Astrocyte of the spinal cord (primary cell): Measurements from ENCODE around the gene FMN2.

Experiments
- DNase-seq: peaks from one replicate; pipeline ENCODE4 v3.0.0; 2011; ENCODE audit warnings: low read depth, low spot score
- H3K4me3 ChIP-seq: 2 replicates; pipeline ENCODE4 v1.5.1; 2011; ENCODE audit warnings: low read depth, mild to moderate bottlenecking, low read length, moderate library complexity
- in situ Hi-C: cut with HindIII; loops from 2 replicates; pipeline ENCODE4 v1.10.0; 2017; ENCODE audit warnings: low sequenced_read_pairs
- TF ChIP-seq, protein P1 (sequence below): IDR thresholded peaks from 2 replicates; pipeline ENCODE4 v1.5.1; 2012; ENCODE audit warnings: low read depth, mild to moderate bottlenecking, low read length, inconsistent platforms

Gene FMN2

DNA sequence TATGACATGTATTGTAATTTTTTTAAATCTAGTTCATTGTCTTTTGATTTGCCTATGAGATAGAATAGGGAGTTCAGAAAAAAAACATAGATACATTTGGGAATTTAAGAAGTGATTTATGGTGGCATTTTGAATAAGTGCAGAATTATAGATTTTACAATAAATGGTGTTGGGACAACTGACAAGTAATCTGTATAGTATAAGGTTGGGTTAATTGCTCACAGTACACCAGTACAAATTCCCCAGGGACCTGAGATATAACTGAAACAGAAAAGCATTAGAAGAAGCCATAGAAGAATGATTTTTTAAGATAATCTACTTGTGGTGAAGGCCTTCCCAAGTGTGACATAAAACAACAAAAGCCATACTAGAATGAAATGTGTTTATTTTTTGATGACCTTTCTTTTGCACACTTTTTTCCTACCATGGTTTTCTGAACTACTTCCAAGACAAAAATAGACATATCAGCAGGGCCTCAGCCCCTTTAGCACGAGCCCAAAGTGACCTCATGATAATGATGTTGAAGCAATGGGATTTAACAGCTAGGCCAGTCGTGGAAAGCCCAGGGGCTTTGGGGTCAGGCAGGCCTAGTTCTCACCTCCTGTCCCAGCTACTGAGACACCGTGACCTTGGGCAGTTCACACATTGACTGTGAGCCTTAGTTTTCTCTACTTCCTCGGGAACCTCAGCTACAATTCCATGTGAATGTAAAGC is 432.8 kb downstream of the FMN2 start:
- no peak overlapping the region for H3K4me3 ChIP-seq
- in situ Hi-C loops, result no loop called here
- TF ChIP-seq, protein P1, sequence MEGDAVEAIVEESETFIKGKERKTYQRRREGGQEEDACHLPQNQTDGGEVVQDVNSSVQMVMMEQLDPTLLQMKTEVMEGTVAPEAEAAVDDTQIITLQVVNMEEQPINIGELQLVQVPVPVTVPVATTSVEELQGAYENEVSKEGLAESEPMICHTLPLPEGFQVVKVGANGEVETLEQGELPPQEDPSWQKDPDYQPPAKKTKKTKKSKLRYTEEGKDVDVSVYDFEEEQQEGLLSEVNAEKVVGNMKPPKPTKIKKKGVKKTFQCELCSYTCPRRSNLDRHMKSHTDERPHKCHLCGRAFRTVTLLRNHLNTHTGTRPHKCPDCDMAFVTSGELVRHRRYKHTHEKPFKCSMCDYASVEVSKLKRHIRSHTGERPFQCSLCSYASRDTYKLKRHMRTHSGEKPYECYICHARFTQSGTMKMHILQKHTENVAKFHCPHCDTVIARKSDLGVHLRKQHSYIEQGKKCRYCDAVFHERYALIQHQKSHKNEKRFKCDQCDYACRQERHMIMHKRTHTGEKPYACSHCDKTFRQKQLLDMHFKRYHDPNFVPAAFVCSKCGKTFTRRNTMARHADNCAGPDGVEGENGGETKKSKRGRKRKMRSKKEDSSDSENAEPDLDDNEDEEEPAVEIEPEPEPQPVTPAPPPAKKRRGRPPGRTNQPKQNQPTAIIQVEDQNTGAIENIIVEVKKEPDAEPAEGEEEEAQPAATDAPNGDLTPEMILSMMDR, result no peak
- no peak for DNase-seq
